Left ventricle myocardium inferior (tissue), 1 donor: Measurements from ENCODE around the gene PSD. TPM values are rescaled to one million over a fixed set of nuclear protein-coding genes. Genes with fewer than 3 reads are reported as not detected.

Experiments used
- DNase-seq: peaks from one replicate; pipeline ENCODE4 v3.0.0-alpha.2; 2020
- H3K27ac ChIP-seq: fragments of 200-600 bp; replicated peaks from 2 replicates; pipeline ENCODE4 v1.8.0; 2021
- H3K27me3 ChIP-seq: fragments of 200-600 bp; 2 replicates; pipeline ENCODE4 v1.8.0; 2021; ENCODE audit warnings: low read depth
- H3K36me3 ChIP-seq: fragments of 200-600 bp; 2 replicates; pipeline ENCODE4 v1.8.0; 2021
- H3K4me1 ChIP-seq: fragments of 200-600 bp; 2 replicates; pipeline ENCODE4 v1.8.0; 2021
- H3K4me3 ChIP-seq: fragments of 200-600 bp; 2 replicates; pipeline ENCODE4 v1.8.0; 2021; ENCODE audit warnings: mild to moderate bottlenecking, moderate library complexity
- H3K9me3 ChIP-seq: fragments of 200-600 bp; replicated peaks from 2 replicates; pipeline ENCODE4 v1.8.0; 2021
- CTCF ChIP-seq: fragments of 200-600 bp; IDR thresholded peaks from 2 replicates; pipeline ENCODE4 v1.8.0; 2021; ENCODE audit warnings: antibody characterized with exemption, mild to moderate bottlenecking, borderline replicate concordance
- intact Hi-C: fragments of 100-400 bp; cut with micrococcal nuclease; formaldehyde crosslinking; loops from one replicate; pipeline ENCODE4 v1.11.0; 2022
- total RNA-seq: library from RNA; stranded (reverse); fragmentation: NEBNext Ultra II Directional; extraction: Animal tissue kit (Norgen Biotek cat#: 25700); gene quantifications from one replicate; pipeline ENCODE4 v1.2.1, GENCODE V29; 2021
- donor health status: DM: no; HTN: yes; CAD: no; lungs with severe emphysema.

The PSD gene
- total RNA-seq, 1 donor from 2014 or later: 0.93 TPM

- no peak overlapping the region for H3K4me3 ChIP-seq
- intact Hi-C loops: no loop called here
- H3K36me3 ChIP-seq: peaks cover 33% of the 10 kb centered on the region
- no peak for TF ChIP-seq CTCF
- no peak for DNase-seq
- H3K4me1 ChIP-seq: peaks cover 28% of the 10 kb centered on the region
- no peaks in the 10 kb centered on the region for H3K27me3 ChIP-seq
- no peak overlapping the region for H3K27ac ChIP-seq
- no peaks in the 10 kb centered on the region for H3K9me3 ChIP-seq
Measured at GRCh38 chr10:102401342-102401654, 17.3 kb downstream of the PSD start.

- intact Hi-C loops: no loop called here
- peaks cover 33% of the 10 kb centered on the region for H3K36me3 ChIP-seq
Measured at GRCh38 chr10:102400598-102401341, 17.8 kb downstream of the PSD start.

GRCh38 chr10:102400076-102400475 is 18.5 kb downstream of the PSD start:
- DNase-seq: no peak
- Histone ChIP-seq H3K4me3 (peak overlapping the region; percentile 80), H3K4me1 (peaks cover 37% of the 10 kb centered on the region)

More at GRCh38 chr10:102400598-102401341, 17.8 kb downstream of the PSD start:
- DNase-seq: no peak
- H3K4me3 ChIP-seq: no peak overlapping the region
- H3K4me1 ChIP-seq: peaks cover 33% of the 10 kb centered on the region
- H3K9me3 ChIP-seq: no peaks in the 10 kb centered on the region
- H3K27me3 ChIP-seq: no peaks in the 10 kb centered on the region
- H3K27ac ChIP-seq: no peak overlapping the region
- no peak for TF ChIP-seq CTCF

GRCh38 chr10:102399217-102400021 is 19.2 kb downstream of the PSD start:
- Histone ChIP-seq H3K4me1 (peaks cover 43% of the 10 kb centered on the region), H3K9me3 (no peaks in the 10 kb centered on the region), H3K27me3 (no peaks in the 10 kb centered on the region), H3K27ac (peak overlapping the region; percentile 95), H3K36me3 (peaks cover 33% of the 10 kb centered on the region), H3K4me3 (peak overlapping the region; percentile 80)
- TF ChIP-seq CTCF: peak; percentile 97
- DNase-seq: peak; percentile 90
- intact Hi-C loops: loop anchor here (10.0 kb wide), 2 partner anchors 75 to 185 kb away; no protein-coding TSS in a partner anchor

More at GRCh38 chr10:102400076-102400475, 18.5 kb downstream of the PSD start:
- peak overlapping the region; percentile 95 for H3K27ac ChIP-seq
- no peak for TF ChIP-seq CTCF
- no peaks in the 10 kb centered on the region for H3K27me3 ChIP-seq
- peaks cover 33% of the 10 kb centered on the region for H3K36me3 ChIP-seq
- intact Hi-C loops: no loop called here
- H3K9me3 ChIP-seq: no peaks in the 10 kb centered on the region

- Histone ChIP-seq H3K36me3 (peaks cover 33% of the 10 kb centered on the region), H3K27ac (peak overlapping the region; percentile 95), H3K4me3 (peak overlapping the region; percentile 80), H3K27me3 (no peaks in the 10 kb centered on the region), H3K4me1 (peaks cover 51% of the 10 kb centered on the region), H3K9me3 (no peaks in the 10 kb centered on the region)
- intact Hi-C loops: loop anchor here (10.0 kb wide), 2 partner anchors 76 to 186 kb away; no protein-coding TSS in a partner anchor
- no peak for DNase-seq
- TF ChIP-seq CTCF: no peak
Measured at GRCh38 chr10:102398172-102399020, 20.2 kb downstream of the PSD start.
